H9 (cell line): ENCODE measurements around the gene MARCHF9. TPM values are rescaled to one million over a fixed set of nuclear protein-coding genes. Genes with fewer than 3 reads are reported as not detected.

Experiments
- DNase-seq: peaks from one replicate; pipeline ENCODE4 v3.0.0-alpha.2; 2017
- H2AFZ ChIP-seq: one replicate; pipeline ENCODE4 v1.6.1; 2013; ENCODE audit warnings: mild to moderate bottlenecking, low read length, control low read depth, moderate library complexity
- H2AK5ac ChIP-seq: 2 replicates; pipeline ENCODE4 v1.6.1; 2013; ENCODE audit warnings: low read length, control low read depth, mixed read lengths; ENCODE audit not compliant: insufficient read length
- H2BK120ac ChIP-seq: one replicate; pipeline ENCODE4 v1.6.1; 2013; ENCODE audit warnings: low read depth, mild to moderate bottlenecking, low read length, control low read depth, inconsistent platforms; ENCODE audit not compliant: poor library complexity, severe bottlenecking
- H2BK12ac ChIP-seq: 2 replicates; pipeline ENCODE4 v1.6.1; 2013; ENCODE audit warnings: low read length, control low read depth, mixed read lengths, low read depth; ENCODE audit not compliant: insufficient read length
- H2BK15ac ChIP-seq: 2 replicates; pipeline ENCODE4 v1.6.1; 2013; ENCODE audit warnings: low read depth, low read length, control low read depth
- H2BK20ac ChIP-seq: one replicate; pipeline ENCODE4 v1.6.1; 2013; ENCODE audit warnings: low read depth, mild to moderate bottlenecking, low read length, control low read depth, inconsistent platforms; ENCODE audit not compliant: poor library complexity, severe bottlenecking
- H2BK5ac ChIP-seq: 2 replicates; pipeline ENCODE4 v1.6.1; 2013; ENCODE audit warnings: low read length, control low read depth, mixed read lengths; ENCODE audit not compliant: insufficient read length
- H3K14ac ChIP-seq: 2 replicates; pipeline ENCODE4 v1.6.1; 2013; ENCODE audit warnings: low read length, control low read depth; ENCODE audit not compliant: insufficient read depth
- H3K18ac ChIP-seq: 2 replicates; pipeline ENCODE4 v1.6.1; 2013; ENCODE audit warnings: low read depth, mild to moderate bottlenecking, mixed read lengths, low read length, control low read depth; ENCODE audit not compliant: insufficient read length
- H3K23ac ChIP-seq: 2 replicates; pipeline ENCODE4 v1.6.1; 2013; ENCODE audit warnings: low read length, control low read depth, mixed read lengths, low read depth; ENCODE audit not compliant: insufficient read length
- H3K23me2 ChIP-seq: 2 replicates; pipeline ENCODE4 v1.6.1; 2013; ENCODE audit warnings: low read depth, mild to moderate bottlenecking, mixed read lengths, low read length, control low read depth; ENCODE audit not compliant: insufficient read length, poor library complexity, severe bottlenecking
- H3K27ac ChIP-seq: 2 replicates; pipeline ENCODE4 v1.5.1; 2013; ENCODE audit warnings: low read length, control low read depth, mixed read lengths, low read depth; ENCODE audit not compliant: insufficient read length
- H3K27me3 ChIP-seq: 2 replicates; pipeline ENCODE4 v1.6.1; 2013; ENCODE audit warnings: low read length, control low read depth, inconsistent platforms; ENCODE audit not compliant: insufficient read depth
- H3K4ac ChIP-seq: 2 replicates; pipeline ENCODE4 v1.6.1; 2013; ENCODE audit warnings: low read depth, mild to moderate bottlenecking, control low read depth, inconsistent platforms, low read length, moderate library complexity
- H3K4me1 ChIP-seq: 2 replicates; pipeline ENCODE4 v1.6.1; 2013; ENCODE audit warnings: low read length, control low read depth, inconsistent platforms; ENCODE audit not compliant: insufficient read depth
- H3K4me2 ChIP-seq: 2 replicates; pipeline ENCODE4 v1.6.1; 2013; ENCODE audit warnings: low read length, control low read depth, mixed read lengths; ENCODE audit not compliant: insufficient read length, insufficient read depth
- H3K56ac ChIP-seq: 2 replicates; pipeline ENCODE4 v1.6.1; 2013; ENCODE audit warnings: low read depth, mild to moderate bottlenecking, mixed read lengths, low read length, control low read depth; ENCODE audit not compliant: insufficient read length
- H3K79me1 ChIP-seq: 2 replicates; pipeline ENCODE4 v1.6.1; 2013; ENCODE audit warnings: low read depth, mild to moderate bottlenecking, moderate library complexity, low read length, control low read depth, inconsistent platforms; ENCODE audit not compliant: insufficient read depth, poor library complexity, severe bottlenecking
- H3K79me2 ChIP-seq: 2 replicates; pipeline ENCODE4 v1.6.1; 2013; ENCODE audit warnings: low read length, control low read depth, inconsistent platforms; ENCODE audit not compliant: insufficient read depth
- H3K9ac ChIP-seq: 2 replicates; pipeline ENCODE4 v1.6.1; 2013; ENCODE audit warnings: low read length, control low read depth, mixed read lengths; ENCODE audit not compliant: insufficient read length; ENCODE audit errors: extremely low read depth
- H3K9me3 ChIP-seq: one replicate; pipeline ENCODE4 v1.6.1; 2013; ENCODE audit warnings: low read depth, low read length, inconsistent platforms; ENCODE audit not compliant: control insufficient read depth
- H3T11ph ChIP-seq: one replicate; pipeline ENCODE4 v1.6.1; 2013; ENCODE audit warnings: mild to moderate bottlenecking, low read length, control low read depth, inconsistent platforms
- H4K20me1 ChIP-seq: one replicate; pipeline ENCODE4 v1.6.1; 2013; ENCODE audit not compliant: control insufficient read depth, insufficient read length, insufficient read depth
- H4K5ac ChIP-seq: 2 replicates; pipeline ENCODE4 v1.6.1; 2013; ENCODE audit warnings: low read depth, mild to moderate bottlenecking, mixed read lengths, low read length, control low read depth; ENCODE audit not compliant: insufficient read length
- H4K8ac ChIP-seq: replicated peaks from 2 replicates; pipeline ENCODE4 v1.6.1; 2013; ENCODE audit warnings: low read length, control low read depth, mixed read lengths, low read depth; ENCODE audit not compliant: insufficient read length
- H4K91ac ChIP-seq: 2 replicates; pipeline ENCODE4 v1.6.1; 2013; ENCODE audit warnings: low read depth, mild to moderate bottlenecking, moderate library complexity, mixed read lengths, low read length, control low read depth; ENCODE audit not compliant: insufficient read length
- H3K27ac Mint-ChIP-seq, 3 experiments: 2 replicates in 2 of 3; 3 replicates in 1 of 3; pipeline ENCODE4 v1.8.0; 2020 to 2021; ENCODE audit warnings: mixed read lengths in 3 of 3, mild to moderate bottlenecking in 1 of 3, moderate library complexity in 1 of 3
- H3K27me3 Mint-ChIP-seq: 2 replicates; pipeline ENCODE4 v1.8.0; 2021; ENCODE audit warnings: low read depth, mild to moderate bottlenecking, moderate library complexity, mixed read lengths
- H3K36me3 Mint-ChIP-seq, 3 experiments: 2 replicates in 2 of 3; 3 replicates in 1 of 3; pipeline ENCODE4 v1.8.0; 2020 to 2021; ENCODE audit warnings: low read depth in 3 of 3, mixed read lengths in 3 of 3; ENCODE audit not compliant: insufficient read depth in 1 of 3
- H3K4me1 Mint-ChIP-seq, 2 experiments: 2 replicates each; pipeline ENCODE4 v1.8.0; 2020; ENCODE audit warnings: mixed read lengths in 2 of 2
- H3K4me3 Mint-ChIP-seq, 2 experiments: 2 replicates in 1 of 2; 3 replicates in 1 of 2; pipeline ENCODE4 v1.8.0; 2020 to 2021; ENCODE audit warnings: mild to moderate bottlenecking in 2 of 2, mixed read lengths in 2 of 2, moderate library complexity in 1 of 2
- H3K9me3 Mint-ChIP-seq, 2 experiments: 2 replicates in 1 of 2; 3 replicates in 1 of 2; pipeline ENCODE4 v1.8.0; 2020; ENCODE audit warnings: mild to moderate bottlenecking in 2 of 2, mixed read lengths in 2 of 2, moderate library complexity in 1 of 2
- WGBS: extraction: QIAGEN DNeasy Blood & Tissue Kit; methylation state at CpG from one replicate; pipeline ENCODE4 v1.1.7; 2013; ENCODE audit warnings: missing lambda C conversion rate, low lambda C conversion rate, mixed read lengths; ENCODE audit not compliant: insufficient read length; ENCODE audit errors: extremely low coverage; 5-methylcytosine and 5-hydroxymethylcytosine counted together
- total RNA-seq: library from RNA; stranded (reverse); gene quantifications from 2 replicates; pipeline ENCODE4 v1.2.1, GENCODE V29; 2021
- TF ChIP-seq, protein P1 (sequence below): fragments of 200-600 bp; sonication (generic); conservative IDR thresholded peaks from 3 replicates; pipeline ENCODE4 v1.8.0; 2021; ENCODE audit warnings: antibody characterized with exemption, mild to moderate bottlenecking

MARCHF9 gene
- total RNA-seq, 1 experiment from 2014 or later, result 20.5 TPM

DNA sequence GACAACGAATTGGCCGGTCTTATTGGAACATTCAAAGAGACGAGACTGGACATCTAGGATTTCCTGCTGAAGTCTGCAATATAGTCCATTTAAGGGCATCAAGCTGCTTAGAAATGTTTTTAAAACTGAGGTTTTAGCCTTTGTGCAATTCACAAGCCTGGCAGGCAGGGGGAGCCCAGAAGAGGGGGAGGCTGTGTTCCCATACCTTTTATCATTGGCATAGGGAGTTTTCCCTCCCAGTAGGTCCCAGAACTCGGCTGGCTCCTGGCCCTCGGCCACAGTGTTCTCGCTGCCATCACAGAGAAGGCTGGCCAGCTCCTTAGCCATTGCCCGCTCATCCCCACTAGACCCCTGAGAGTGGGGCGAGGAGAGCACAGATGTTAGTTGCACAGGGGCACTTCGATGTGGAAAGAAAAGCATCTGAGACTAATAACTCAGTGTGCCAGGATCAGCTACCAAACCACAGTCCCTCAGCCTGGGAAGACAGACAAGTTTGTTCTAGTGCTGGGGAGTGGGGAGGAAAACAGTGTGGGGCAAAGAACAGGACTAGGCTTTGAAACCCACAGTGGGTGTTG, 48.5 kb downstream of the MARCHF9 start:
- Histone ChIP-seq H3K27me3 (no peaks in the 10 kb centered on the region), H4K5ac (no peak overlapping the region), H3K27ac (no peak overlapping the region), H3K4ac (no peak overlapping the region), H3K56ac (no peak overlapping the region), H3K14ac (no peak overlapping the region), H3K18ac (no peak overlapping the region), H4K91ac (no peak overlapping the region), H3K9ac (no peak overlapping the region), H2AFZ (no peak overlapping the region), H3K4me1 (no peaks in the 10 kb centered on the region; the same call in 1 of the 2 replicates), H2BK5ac (no peak overlapping the region), H4K20me1 (no peaks in the 10 kb centered on the region), H4K8ac (no peak overlapping the region), H3T11ph (no peak overlapping the region), H3K23me2 (no peaks in the 10 kb centered on the region), H3K4me2 (no peak overlapping the region), H3K23ac (no peak overlapping the region), H3K9me3 (no peaks in the 10 kb centered on the region), H3K79me1 (no peaks in the 10 kb centered on the region), H3K79me2 (no peaks in the 10 kb centered on the region), H2BK15ac (no peak overlapping the region), H2BK12ac (no peak overlapping the region), H2AK5ac (no peak overlapping the region), H2BK20ac (no peak overlapping the region), H2BK120ac (no peak overlapping the region)
- Mint-ChIP-seq H3K4me3 (no peak overlapping the region), H3K4me1 (peaks cover 2 to 3% of the 10 kb centered on the region in 2 experiments; a peak in 3 of 4 replicates), H3K36me3 (peaks cover 0 to 16% (median under 1%) of the 10 kb centered on the region in 3 experiments; a peak in 2 of 7 replicates), H3K27ac (no peak overlapping the region), H3K9me3 (no peaks in the 10 kb centered on the region), H3K27me3 (no peaks in the 10 kb centered on the region)
- peak; percentile 77 for DNase-seq
- no CpG with 5 or more reads among the region's 9 CpGs for WGBS
- TF ChIP-seq, protein P1, sequence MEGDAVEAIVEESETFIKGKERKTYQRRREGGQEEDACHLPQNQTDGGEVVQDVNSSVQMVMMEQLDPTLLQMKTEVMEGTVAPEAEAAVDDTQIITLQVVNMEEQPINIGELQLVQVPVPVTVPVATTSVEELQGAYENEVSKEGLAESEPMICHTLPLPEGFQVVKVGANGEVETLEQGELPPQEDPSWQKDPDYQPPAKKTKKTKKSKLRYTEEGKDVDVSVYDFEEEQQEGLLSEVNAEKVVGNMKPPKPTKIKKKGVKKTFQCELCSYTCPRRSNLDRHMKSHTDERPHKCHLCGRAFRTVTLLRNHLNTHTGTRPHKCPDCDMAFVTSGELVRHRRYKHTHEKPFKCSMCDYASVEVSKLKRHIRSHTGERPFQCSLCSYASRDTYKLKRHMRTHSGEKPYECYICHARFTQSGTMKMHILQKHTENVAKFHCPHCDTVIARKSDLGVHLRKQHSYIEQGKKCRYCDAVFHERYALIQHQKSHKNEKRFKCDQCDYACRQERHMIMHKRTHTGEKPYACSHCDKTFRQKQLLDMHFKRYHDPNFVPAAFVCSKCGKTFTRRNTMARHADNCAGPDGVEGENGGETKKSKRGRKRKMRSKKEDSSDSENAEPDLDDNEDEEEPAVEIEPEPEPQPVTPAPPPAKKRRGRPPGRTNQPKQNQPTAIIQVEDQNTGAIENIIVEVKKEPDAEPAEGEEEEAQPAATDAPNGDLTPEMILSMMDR, result peak; percentile 84
